Measurements from ENCODE around the gene THADA. TPM values are rescaled to one million over a fixed set of nuclear protein-coding genes. Genes with fewer than 3 reads are reported as not detected.

Gene THADA
- total RNA-seq, 4 donors from 2014 or later, result 32.5 to 41.6 (median 39.0) TPM

DNA sequence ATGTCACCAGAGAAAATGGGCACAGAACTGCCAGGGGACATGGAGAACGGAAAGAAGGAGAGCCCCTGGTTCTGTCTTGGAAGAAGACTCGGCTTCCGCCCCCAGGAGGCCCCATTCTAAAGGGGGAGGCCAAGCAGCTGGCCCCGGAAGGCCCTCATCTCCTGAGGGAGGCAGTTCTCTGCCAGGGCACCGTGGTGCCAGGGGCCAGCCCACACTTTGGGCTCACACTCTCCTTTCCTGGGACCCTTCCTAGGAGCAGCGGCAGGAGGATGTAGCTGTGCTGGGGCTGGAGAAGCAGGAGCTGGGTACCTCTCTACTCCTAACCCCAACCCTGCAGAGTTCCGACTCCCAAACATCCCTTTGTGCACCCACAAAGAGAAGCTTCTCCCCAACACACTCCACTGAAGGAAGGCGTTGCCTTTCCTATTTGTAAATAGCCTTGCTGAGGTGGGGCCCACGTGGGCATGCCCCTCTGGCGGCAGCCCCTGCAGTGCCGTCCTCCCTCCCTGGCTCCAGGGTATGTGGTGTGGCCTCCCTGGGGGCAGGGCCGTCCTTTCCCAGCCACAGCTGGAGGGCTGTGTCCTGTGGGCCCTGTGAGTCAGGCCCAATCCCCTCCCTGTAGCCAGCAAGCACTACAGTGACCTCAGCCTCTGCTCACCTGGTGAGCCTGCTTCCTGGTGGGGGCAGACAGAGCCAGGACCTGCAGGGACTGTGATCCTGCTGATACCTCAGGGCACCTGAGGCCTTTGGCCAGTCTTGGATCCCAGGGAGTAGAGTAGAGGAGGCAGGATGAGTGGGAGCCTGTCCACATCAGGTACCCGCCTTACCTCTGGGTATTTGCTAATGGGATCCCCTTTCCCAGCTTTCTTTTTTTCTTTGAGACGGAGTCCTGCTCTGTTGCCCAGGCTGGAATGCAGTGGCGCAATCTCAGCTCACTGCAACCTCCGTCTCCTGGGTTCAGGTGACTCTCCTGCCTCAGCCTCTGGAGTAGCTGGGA, 396.0 kb downstream of the THADA start:
- ATAC-seq (ENCODE audit: low FRiP score) (no peak), DNase-seq (ENCODE audit: low spot score) (no peak)
- no peak for TF ChIP-seq CTCF (IDR thresholded peaks at IDR 0.05)

- ATAC-seq (ENCODE audit: low FRiP score), result no peak
- no peak for TF ChIP-seq CTCF (IDR thresholded peaks at IDR 0.05)
- DNase-seq (ENCODE audit: low spot score), result no peak
These were observed 397.6 kb downstream of the THADA start for GRCh38 chr2:43198263-43198662.

DNA sequence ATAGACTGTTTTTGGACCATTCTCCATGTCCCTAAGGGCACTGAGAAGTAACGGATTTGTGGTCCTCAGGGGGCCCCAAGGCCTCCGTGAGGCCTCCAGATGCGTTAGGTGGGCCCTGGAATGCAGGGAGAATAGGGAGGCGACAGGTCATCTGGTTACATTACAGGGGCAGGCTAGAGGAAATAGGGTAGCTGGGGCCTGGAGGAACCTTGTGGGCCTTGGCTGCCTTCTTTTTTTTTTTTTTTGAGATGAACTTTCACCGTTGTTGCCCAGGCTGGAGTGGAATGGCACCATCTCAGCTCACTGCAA, 398.3 kb downstream of the THADA start:
- DNase-seq (ENCODE audit: low spot score) (no peak), ATAC-seq (ENCODE audit: low FRiP score) (no peak)

GRCh38 chr2:43196768-43197587, 398.9 kb downstream of the THADA start:
- DNase-seq (ENCODE audit: low spot score) (no peak), ATAC-seq (ENCODE audit: low FRiP score) (no peak)
- no peak for TF ChIP-seq CTCF (IDR thresholded peaks at IDR 0.05)

More for the DNA sequence above, 398.3 kb downstream of the THADA start:
- no peak for TF ChIP-seq CTCF (IDR thresholded peaks at IDR 0.05)

- TF ChIP-seq CTCF (IDR thresholded peaks at IDR 0.05), result no peak
- peak; percentile 8 for ATAC-seq (ENCODE audit: low FRiP score)
- DNase-seq (ENCODE audit: low spot score), result no peak
These were observed 401.5 kb downstream of the THADA start for GRCh38 chr2:43194121-43194869.

DNA sequence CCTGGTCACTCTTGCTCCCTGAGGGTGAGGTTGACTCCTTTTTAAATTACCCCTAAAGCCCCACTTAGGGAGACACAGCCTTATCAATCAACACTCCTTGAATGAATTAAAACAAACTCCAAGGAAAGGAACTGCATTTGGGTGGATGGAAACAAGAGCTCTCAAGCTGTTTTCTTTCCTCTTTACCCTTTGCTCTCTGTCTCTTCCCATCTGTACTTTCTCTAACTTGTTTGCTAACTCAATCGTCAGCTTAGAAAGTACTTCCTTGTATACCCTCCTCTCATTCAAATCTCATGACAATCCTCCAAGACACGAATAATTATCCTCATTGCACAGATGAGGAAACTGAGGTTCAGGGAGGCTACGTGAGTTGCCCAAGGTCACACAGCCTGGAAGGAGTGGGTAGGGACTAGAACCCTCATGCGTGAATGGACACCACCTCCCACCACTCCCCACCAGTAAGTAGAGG, 402.2 kb downstream of the THADA start:
- DNase-seq (ENCODE audit: low spot score), result no peak
- no peak for TF ChIP-seq CTCF (IDR thresholded peaks at IDR 0.05)
- no peak for ATAC-seq (ENCODE audit: low FRiP score)

All from omental fat pad (tissue), 4 donors.